Thyroid gland (tissue), 4 donors: Measurements from ENCODE around the gene ZNF239. TPM values are rescaled to one million over a fixed set of nuclear protein-coding genes. Genes with fewer than 3 reads are reported as not detected.

Experiments
- DNase-seq, 2 donors: peaks; one replicate each; pipeline ENCODE4 v3.0.0-alpha.2; 2019
- H3K27ac ChIP-seq, 3 donors: fragments of 200-600 bp; sonication (generic); 1 replicate in 2 of 3; 2 replicates in 1 of 3; pipeline ENCODE4 v1.5.1; 2016 to 2019; ENCODE audit warnings: mild to moderate bottlenecking in 1 of 3, moderate library complexity in 1 of 3
- H3K27me3 ChIP-seq: fragments of 200-600 bp; sonication (generic); one replicate; pipeline ENCODE4 v1.5.1; 2019
- H3K36me3 ChIP-seq, 2 donors: fragments of 200-600 bp; sonication (generic); one replicate each; pipeline ENCODE4 v1.5.1; 2016 to 2019
- H3K4me1 ChIP-seq, 2 donors: fragments of 200-600 bp; sonication (generic); one replicate each; pipeline ENCODE4 v1.5.1; 2017 to 2019
- H3K4me3 ChIP-seq, 3 donors: fragments of 200-600 bp; sonication (generic); replicated peaks in 1 of 3; 1 replicate in 2 of 3; 2 replicates in 1 of 3; pipeline ENCODE4 v1.5.1; 2016; ENCODE audit warnings: mild to moderate bottlenecking in 1 of 3
- H3K9me3 ChIP-seq: fragments of 200-600 bp; sonication (generic); one replicate; pipeline ENCODE4 v1.5.1; 2017
- CTCF ChIP-seq, 6 experiments: fragments of 200-600 bp in 3 of 6; fragments of 450-650 bp in 3 of 6; sonication (generic) in 3 of 6; IDR thresholded peaks; one replicate each; pipeline ENCODE4 v1.5.1; 2016 to 2019; ENCODE audit warnings: antibody characterized with exemption in 6 of 6, mild to moderate bottlenecking in 2 of 6, inconsistent platforms in 1 of 6, moderate library complexity in 1 of 6
- POLR2A ChIP-seq, 2 donors: fragments of 450-650 bp; IDR thresholded peaks; one replicate each; pipeline ENCODE4 v1.6.1; 2017; ENCODE audit warnings: antibody characterized with exemption in 2 of 2, mild to moderate bottlenecking in 2 of 2, moderate library complexity in 1 of 2
- whole genome bisulfite sequencing, 2 donors: methylation state at CpG; one replicate each; pipeline ENCODE4 v1.1.5; 2017; 5-methylcytosine and 5-hydroxymethylcytosine counted together
- intact Hi-C: fragments of 100-400 bp; cut with DNase I; formaldehyde crosslinking; loops from one replicate; pipeline ENCODE4 v1.15.1; 2023
- total RNA-seq, 4 donors: library from RNA; depleted of rRNA; stranded (reverse); fragments of >200 nt; gene quantifications; one replicate each; pipeline ENCODE4 v1.2.3, GENCODE V29; 2016

Gene ZNF239
- total RNA-seq, 4 donors from 2014 or later, result 4.8 to 8.7 (median 6.6) TPM

GRCh38 chr10:43576580-43576979 is 2.2 kb upstream of the ZNF239 start:
- no peak overlapping the region for H3K27ac ChIP-seq
- intact Hi-C loops, result no loop called here
- DNase-seq, result no peak
- no peaks in the 10 kb centered on the region for H3K27me3 ChIP-seq
- 95 to 98% methylated on average over 4 to 5 of the region's 5 CpGs for WGBS, 2 donors
- no peaks in the 10 kb centered on the region for H3K36me3 ChIP-seq
- TF ChIP-seq CTCF (IDR thresholded peaks at IDR 0.05) (no peak), POLR2A (IDR thresholded peaks at IDR 0.05) (no peak)
- H3K4me1 ChIP-seq, result peaks cover 0 to 7% of the 10 kb centered on the region in 2 donors
- H3K4me3 ChIP-seq, result no peak overlapping the region
- H3K9me3 ChIP-seq, result no peaks in the 10 kb centered on the region

GRCh38 chr10:43576062-43576461 is 1.6 kb upstream of the ZNF239 start:
- Histone ChIP-seq H3K4me3 (no peak overlapping the region), H3K27ac (no peak overlapping the region), H3K27me3 (no peaks in the 10 kb centered on the region), H3K4me1 (peaks cover 0 to 7% of the 10 kb centered on the region in 2 donors), H3K36me3 (no peaks in the 10 kb centered on the region), H3K9me3 (no peaks in the 10 kb centered on the region)
- intact Hi-C loops, result no loop called here
- DNase-seq, result no peak
- 90 to 94% methylated on average over 5 of the region's 5 CpGs for WGBS, 2 donors
- TF ChIP-seq CTCF (IDR thresholded peaks at IDR 0.05) (no peak), POLR2A (IDR thresholded peaks at IDR 0.05) (no peak)

- Histone ChIP-seq H3K4me1 (peaks cover 0 to 7% of the 10 kb centered on the region in 2 donors), H3K9me3 (no peaks in the 10 kb centered on the region), H3K4me3 (peak overlapping the region in 1 of 3 donors; percentile 72), H3K36me3 (no peaks in the 10 kb centered on the region), H3K27me3 (no peaks in the 10 kb centered on the region), H3K27ac (no peak overlapping the region)
- TF ChIP-seq POLR2A (IDR thresholded peaks at IDR 0.05) (no peak), CTCF (IDR thresholded peaks at IDR 0.05) (no peak)
- DNase-seq, result no peak
- 89 to 92% methylated on average over 8 of the region's 8 CpGs for WGBS, 2 donors
- intact Hi-C loops, result loop anchor here (5.0 kb wide), 1 partner anchor 32 kb away; the partner anchor contains the start of gene ZNF485
These were observed 490 bp upstream of the ZNF239 start for GRCh38 chr10:43574906-43575305.

- H3K4me3 ChIP-seq, result peak overlapping the region; percentile 27 to 72 (median 44)
- H3K27me3 ChIP-seq, result no peaks in the 10 kb centered on the region
- H3K9me3 ChIP-seq, result no peaks in the 10 kb centered on the region
- peak overlapping the region in 2 of 3 donors; percentile 66 to 67 for H3K27ac ChIP-seq
- H3K4me1 ChIP-seq, result peaks cover 0 to 7% of the 10 kb centered on the region in 2 donors
- no peaks in the 10 kb centered on the region for H3K36me3 ChIP-seq
- no peak for TF ChIP-seq POLR2A (IDR thresholded peaks at IDR 0.05)
- TF ChIP-seq CTCF (IDR thresholded peaks at IDR 0.05), result no peak
- intact Hi-C loops, result loop anchor here (5.0 kb wide), 1 partner anchor 34 kb away; the partner anchor contains the start of gene ZNF485
- WGBS, 2 donors, result 30 to 34% methylated on average over 14 of the region's 14 CpGs
- peak; percentile 37 to 54 for DNase-seq
These were observed 991 bp downstream of the ZNF239 start for GRCh38 chr10:43573250-43574000.

GRCh38 chr10:43570971-43571370 is 3.4 kb downstream of the ZNF239 start:
- 48 to 65% methylated on average over 1 of the region's 1 CpG for WGBS, 2 donors
- Histone ChIP-seq H3K27me3 (no peaks in the 10 kb centered on the region), H3K9me3 (no peaks in the 10 kb centered on the region), H3K27ac (no peak overlapping the region), H3K36me3 (no peaks in the 10 kb centered on the region), H3K4me1 (peaks cover 0 to 7% of the 10 kb centered on the region in 2 donors), H3K4me3 (no peak overlapping the region)
- intact Hi-C loops, result loop anchor here (5.0 kb wide), 1 partner anchor 36 kb away; the partner anchor contains the start of gene ZNF485
- TF ChIP-seq POLR2A (IDR thresholded peaks at IDR 0.05), result no peak
- TF ChIP-seq CTCF (IDR thresholded peaks at IDR 0.05), result no peak
- DNase-seq, result no peak
